ENCODE data around the gene AGPAT1. TPM values are rescaled to one million over a fixed set of nuclear protein-coding genes. Genes with fewer than 3 reads are reported as not detected.

AGPAT1 gene
- total and polyA plus RNA-seq, 2 of the 13 experiments (the other 11 are each of a cell fraction or from before 2014, with no cell fraction given), result 51.3 to 139 TPM

GRCh38 chr6:32194825-32195651 is 19.2 kb upstream of the AGPAT1 start (continued):
- TF ChIP-seq, protein P1, sequence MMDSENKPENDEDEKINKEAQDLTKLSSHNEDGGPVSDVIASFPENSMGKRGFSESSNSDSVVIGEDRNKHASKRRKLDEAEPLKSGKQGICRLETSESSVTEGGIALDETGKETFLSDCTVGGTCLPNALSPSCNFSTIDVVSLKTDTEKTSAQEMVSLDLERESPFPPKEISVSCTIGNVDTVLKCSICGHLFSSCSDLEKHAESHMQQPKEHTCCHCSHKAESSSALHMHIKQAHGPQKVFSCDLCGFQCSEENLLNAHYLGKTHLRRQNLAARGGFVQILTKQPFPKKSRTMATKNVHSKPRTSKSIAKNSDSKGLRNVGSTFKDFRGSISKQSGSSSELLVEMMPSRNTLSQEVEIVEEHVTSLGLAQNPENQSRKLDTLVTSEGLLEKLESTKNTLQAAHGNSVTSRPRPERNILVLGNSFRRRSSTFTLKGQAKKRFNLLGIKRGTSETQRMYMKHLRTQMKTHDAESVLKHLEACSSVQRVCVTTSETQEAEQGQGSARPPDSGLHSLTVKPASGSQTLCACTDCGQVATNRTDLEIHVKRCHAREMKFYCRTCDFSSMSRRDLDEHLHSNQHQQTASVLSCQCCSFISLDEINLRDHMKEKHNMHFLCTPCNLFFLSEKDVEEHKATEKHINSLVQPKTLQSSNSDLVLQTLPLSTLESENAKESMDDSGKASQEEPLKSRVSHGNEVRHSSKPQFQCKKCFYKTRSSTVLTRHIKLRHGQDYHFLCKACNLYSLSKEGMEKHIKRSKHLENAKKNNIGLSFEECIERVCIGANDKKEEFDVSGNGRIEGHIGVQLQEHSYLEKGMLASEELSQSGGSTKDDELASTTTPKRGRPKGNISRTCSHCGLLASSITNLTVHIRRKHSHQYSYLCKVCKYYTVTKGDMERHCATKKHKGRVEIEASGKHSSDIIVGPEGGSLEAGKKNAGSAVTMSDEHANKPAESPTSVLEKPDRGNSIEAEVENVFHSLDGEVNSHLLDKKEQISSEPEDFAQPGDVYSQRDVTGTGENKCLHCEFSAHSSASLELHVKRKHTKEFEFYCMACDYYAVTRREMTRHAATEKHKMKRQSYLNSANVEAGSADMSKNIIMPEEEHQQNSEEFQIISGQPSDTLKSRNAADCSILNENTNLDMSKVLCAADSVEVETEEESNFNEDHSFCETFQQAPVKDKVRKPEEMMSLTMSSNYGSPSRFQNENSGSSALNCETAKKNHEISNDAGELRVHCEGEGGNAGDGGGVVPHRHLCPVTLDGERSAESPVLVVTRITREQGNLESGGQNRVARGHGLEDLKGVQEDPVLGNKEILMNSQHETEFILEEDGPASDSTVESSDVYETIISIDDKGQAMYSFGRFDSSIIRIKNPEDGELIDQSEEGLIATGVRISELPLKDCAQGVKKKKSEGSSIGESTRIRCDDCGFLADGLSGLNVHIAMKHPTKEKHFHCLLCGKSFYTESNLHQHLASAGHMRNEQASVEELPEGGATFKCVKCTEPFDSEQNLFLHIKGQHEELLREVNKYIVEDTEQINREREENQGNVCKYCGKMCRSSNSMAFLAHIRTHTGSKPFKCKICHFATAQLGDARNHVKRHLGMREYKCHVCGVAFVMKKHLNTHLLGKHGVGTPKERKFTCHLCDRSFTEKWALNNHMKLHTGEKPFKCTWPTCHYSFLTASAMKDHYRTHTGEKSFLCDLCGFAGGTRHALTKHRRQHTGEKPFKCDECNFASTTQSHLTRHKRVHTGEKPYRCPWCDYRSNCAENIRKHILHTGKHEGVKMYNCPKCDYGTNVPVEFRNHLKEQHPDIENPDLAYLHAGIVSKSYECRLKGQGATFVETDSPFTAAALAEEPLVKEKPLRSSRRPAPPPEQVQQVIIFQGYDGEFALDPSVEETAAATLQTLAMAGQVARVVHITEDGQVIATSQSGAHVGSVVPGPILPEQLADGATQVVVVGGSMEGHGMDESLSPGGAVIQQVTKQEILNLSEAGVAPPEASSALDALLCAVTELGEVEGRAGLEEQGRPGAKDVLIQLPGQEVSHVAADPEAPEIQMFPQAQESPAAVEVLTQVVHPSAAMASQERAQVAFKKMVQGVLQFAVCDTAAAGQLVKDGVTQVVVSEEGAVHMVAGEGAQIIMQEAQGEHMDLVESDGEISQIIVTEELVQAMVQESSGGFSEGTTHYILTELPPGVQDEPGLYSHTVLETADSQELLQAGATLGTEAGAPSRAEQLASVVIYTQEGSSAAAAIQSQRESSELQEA (CRISPR knock-in tag; IDR thresholded peaks at IDR 0.05; ENCODE audit: not compliant biosample characterization), result no peak
- TF ChIP-seq GTF2F1 (IDR thresholded peaks at IDR 0.05; ENCODE audit: low read length) (0 out of 2 replicates have a peak, but pooled peaks have one; percentile 10), KLF13 (CRISPR knock-in tag; IDR thresholded peaks at IDR 0.05) (no peak), ZBTB10 (CRISPR knock-in tag; IDR thresholded peaks at IDR 0.05; ENCODE audit: borderline replicate concordance) (no peak), SIX1 (CRISPR knock-in tag; IDR thresholded peaks at IDR 0.05; ENCODE audit: borderline replicate concordance) (0 out of 2 replicates have a peak, but pooled peaks have one; percentile 12)
- TF ChIP-seq, protein P2, sequence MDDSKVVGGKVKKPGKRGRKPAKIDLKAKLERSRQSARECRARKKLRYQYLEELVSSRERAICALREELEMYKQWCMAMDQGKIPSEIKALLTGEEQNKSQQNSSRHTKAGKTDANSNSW (CRISPR knock-in tag; IDR thresholded peaks at IDR 0.05; ENCODE audit: borderline replicate concordance), result 0 out of 2 replicates have a peak, but pooled peaks have one; percentile 21
